GM12878 (cell line): ENCODE data around the gene CCDC112. TPM values are rescaled to one million over a fixed set of nuclear protein-coding genes. Genes with fewer than 3 reads are reported as not detected.

ENCODE experiments used
- ATAC-seq: fragments of 200-7000 bp; cut with Tn5 transposase; 3 replicates; pipeline ENCODE4 v1.9.1; 2020; ENCODE audit warnings: mild to moderate bottlenecking, moderate library complexity
- BruUV-seq: library from RNA; stranded (reverse); fragments of 400-500 nt; replicated peaks from 2 replicates; lab custom pipeline; 2021; lab: Mats Ljungman, UMichigan
- CTCF ChIA-PET: fragments of 300-600 bp; sonication (Branson Sonifier 250); formaldehyde crosslinking; extraction: SDS; loops from one replicate; lab custom pipeline; 2021; ENCODE audit warnings: inconsistent platforms; lab: Yijun Ruan, JAX
- POLR2A ChIA-PET: fragments of 350-600 bp; formaldehyde crosslinking; extraction: SDS; loops from one replicate; lab custom pipeline; 2021; ENCODE audit warnings: inconsistent platforms; lab: Charles Lee
- RAD21 ChIA-PET: fragments of 300-600 bp; sonication (Branson Sonifier 250); formaldehyde crosslinking; loops from one replicate; lab custom pipeline; 2023; ENCODE audit warnings: antibody characterized with exemption; ENCODE audit not compliant: unreplicated experiment; lab: Charles Lee
- SMC1A ChIA-PET: fragments of 300-600 bp; sonication (Branson Sonifier 250); formaldehyde crosslinking; loops from one replicate; lab custom pipeline; 2023; ENCODE audit not compliant: unreplicated experiment, uncharacterized antibody; lab: Charles Lee
- DNase-seq: peaks from one replicate; pipeline ENCODE4 v3.0.0-alpha.2; 2011; ENCODE audit warnings: low read depth, low spot score
- FAIRE-seq: peaks from 3 replicates; lab custom pipeline; 2011; peaks lifted over from hg19 to GRCh38; lab: Jason Lieb, UNC
- H2AFZ ChIP-seq: 2 replicates; pipeline ENCODE4 v1.6.0; 2011; ENCODE audit warnings: low read depth, low read length, control low read depth; ENCODE audit not compliant: control insufficient read depth
- H3K27ac ChIP-seq: 2 replicates; pipeline ENCODE4 v1.5.1; 2011; ENCODE audit warnings: control low read depth; ENCODE audit not compliant: control insufficient read depth, insufficient read depth
- H3K27me3 ChIP-seq, 2 experiments: replicated peaks in 1 of 2; 2 replicates each; pipeline versions ENCODE4 v1.6.0 to v1.6.1; 2011; ENCODE audit warnings: low read length in 1 of 2; ENCODE audit not compliant: control insufficient read depth in 2 of 2, insufficient read depth in 2 of 2
- H3K36me3 ChIP-seq, 2 experiments: 2 replicates each; pipeline ENCODE4 v1.5.1; 2011; ENCODE audit warnings: low read length in 1 of 2; ENCODE audit not compliant: control insufficient read depth in 2 of 2, insufficient read depth in 2 of 2
- H3K4me1 ChIP-seq: 2 replicates; pipeline ENCODE4 v1.6.1; 2011; ENCODE audit warnings: mild to moderate bottlenecking, low read length, moderate library complexity, mixed read lengths; ENCODE audit not compliant: control insufficient read depth, insufficient read depth
- H3K4me2 ChIP-seq: 2 replicates; pipeline ENCODE4 v1.6.0; 2011; ENCODE audit warnings: control low read depth; ENCODE audit not compliant: control insufficient read depth, insufficient read depth
- H3K4me3 ChIP-seq: fragments of 200-600 bp; sonication (generic); 2 replicates; pipeline ENCODE4 v1.5.1; 2016
- H3K79me2 ChIP-seq: 2 replicates; pipeline ENCODE4 v1.6.0; 2011; ENCODE audit warnings: low read length; ENCODE audit not compliant: control insufficient read depth, insufficient read depth
- H3K9ac ChIP-seq: 2 replicates; pipeline ENCODE4 v1.8.0; 2011; ENCODE audit warnings: low read length, control low read depth, mixed read lengths; ENCODE audit not compliant: control insufficient read depth, insufficient read depth
- H3K9me3 ChIP-seq: replicated peaks from 3 replicates; pipeline ENCODE4 v1.5.1; 2011; ENCODE audit warnings: mild to moderate bottlenecking, low read length; ENCODE audit not compliant: control insufficient read depth, insufficient read depth
- H4K20me1 ChIP-seq: 2 replicates; pipeline ENCODE4 v1.6.0; 2011; ENCODE audit not compliant: control insufficient read depth, insufficient read depth
- CBX3 ChIP-seq: fragments of 200-600 bp; sonication (generic); IDR thresholded peaks from 2 replicates; pipeline ENCODE4 v1.6.1; 2016; ENCODE audit warnings: low read depth, borderline replicate concordance
- CHD4 ChIP-seq: fragments of 200-600 bp; sonication (generic); IDR thresholded peaks from 2 replicates; pipeline ENCODE4 v1.6.1; 2016; ENCODE audit warnings: mild to moderate bottlenecking
- FOXK2 ChIP-seq: fragments of 450-650 bp; IDR thresholded peaks from 2 replicates; pipeline ENCODE4 v1.6.1; 2017; ENCODE audit warnings: mild to moderate bottlenecking, moderate library complexity
- GABPA ChIP-seq: IDR thresholded peaks from 2 replicates; pipeline ENCODE4 v1.6.1; 2014; ENCODE audit warnings: antibody characterized with exemption, low read depth, mild to moderate bottlenecking, inconsistent platforms
- MEF2A ChIP-seq: IDR thresholded peaks from 2 replicates; pipeline ENCODE4 v1.6.1; 2011; ENCODE audit warnings: low read depth, mild to moderate bottlenecking, low read length, moderate library complexity; ENCODE audit not compliant: insufficient read depth
- NFXL1 ChIP-seq: fragments of 450-650 bp; IDR thresholded peaks from 2 replicates; pipeline ENCODE4 v1.6.1; 2017; ENCODE audit warnings: antibody characterized with exemption, mild to moderate bottlenecking, borderline replicate concordance
- NRF1 ChIP-seq: conservative IDR thresholded peaks from 2 replicates; pipeline ENCODE4 v1.6.1; 2011; ENCODE audit warnings: mild to moderate bottlenecking, low read depth, low read length, improper control_type of control experiment
- SMARCA5 ChIP-seq: fragments of 450-650 bp; IDR thresholded peaks from 2 replicates; pipeline ENCODE4 v1.6.1; 2017; ENCODE audit warnings: mild to moderate bottlenecking
- TAF1 ChIP-seq: IDR thresholded peaks from 2 replicates; pipeline ENCODE4 v1.6.1; 2011; ENCODE audit warnings: mild to moderate bottlenecking, low read depth, low read length, borderline replicate concordance
- WRNIP1 ChIP-seq: IDR thresholded peaks from 2 replicates; pipeline ENCODE4 v1.6.1; 2011; ENCODE audit warnings: low read depth, low read length, improper control_type of control experiment, borderline replicate concordance
- ZBED1 ChIP-seq: IDR thresholded peaks from 2 replicates; pipeline ENCODE4 v1.6.1; 2016; ENCODE audit warnings: borderline replicate concordance
- WGBS: methylation state at CpG from one replicate; pipeline ENCODE4 v1.1.6; 2016; ENCODE audit warnings: low lambda C conversion rate; ENCODE audit not compliant: insufficient replicate concordance, insufficient coverage; ENCODE audit errors: missing lambda C conversion rate; 5-methylcytosine and 5-hydroxymethylcytosine counted together
- in situ Hi-C: fragments of 300-500 bp; cut with MboI; formaldehyde crosslinking; loops from 9 replicates; pipeline ENCODE4 v1.14.3; 2018; ENCODE audit warnings: mixed read lengths
- intact Hi-C: fragments of 100-400 bp; cut with micrococcal nuclease; formaldehyde crosslinking; loops from one replicate; pipeline ENCODE4 v1.14.2; 2022; ENCODE audit not compliant: unreplicated experiment
- polyA plus RNA-seq, 11 experiments: library from polyadenylated mRNA; depleted of rRNA in 4 of 11; unstranded in 6 of 11; stranded (reverse) in 5 of 11; fragments of >200 nt; fragmentation: Nextera tagmentation in 4 of 11; fragmentation: Illumina TruSeq in 1 of 11; extraction: Ambion mirVana in 4 of 11; extraction: Trizol in 1 of 11; gene quantifications; 1 replicate in 1 of 11; 2 replicates in 10 of 11; pipeline versions ENCODE4 v1.2.1 to v1.2.3, GENCODE V29; 2011 to 2016; ENCODE audit warnings: inconsistent platforms in 2 of 11, missing spikeins in 2 of 11, low read depth in 1 of 11
- total RNA-seq, 4 experiments: library from RNA; depleted of rRNA in 3 of 4; stranded (reverse); fragments of >200 nt in 3 of 4; fragmentation: Illumina TruSeq in 1 of 4; extraction: Trizol in 1 of 4; gene quantifications; 2 replicates each; pipeline versions ENCODE4 v1.2.1 to v1.2.3, GENCODE V29; 2013 to 2021
- TF ChIP-seq, protein P1 (sequence below): IDR thresholded peaks from 2 replicates; pipeline ENCODE4 v1.6.1; 2012; ENCODE audit warnings: low read depth, low read length, improper control_type of control experiment
- TF ChIP-seq, protein P2 (sequence below): fragments of 450-650 bp; IDR thresholded peaks from 2 replicates; pipeline ENCODE4 v1.6.1; 2017; ENCODE audit warnings: low read depth, mild to moderate bottlenecking, moderate library complexity
- TF ChIP-seq, protein P3 (sequence below): fragments of 450-650 bp; IDR thresholded peaks from 2 replicates; pipeline ENCODE4 v1.6.1; 2018; ENCODE audit warnings: borderline replicate concordance, mild to moderate bottlenecking; ENCODE audit not compliant: partially characterized antibody
- TF ChIP-seq, protein P4 (sequence below): fragments of 150-350 bp; IDR thresholded peaks from 2 replicates; pipeline ENCODE4 v1.6.1; 2016; ENCODE audit warnings: low read depth, low read length

Gene CCDC112
- total and polyA plus RNA-seq, 10 of the 15 experiments (the other 5 are each of a cell fraction or from before 2014, with no cell fraction given) = 0.12 to 2.0 (median 0.58) TPM

DNA sequence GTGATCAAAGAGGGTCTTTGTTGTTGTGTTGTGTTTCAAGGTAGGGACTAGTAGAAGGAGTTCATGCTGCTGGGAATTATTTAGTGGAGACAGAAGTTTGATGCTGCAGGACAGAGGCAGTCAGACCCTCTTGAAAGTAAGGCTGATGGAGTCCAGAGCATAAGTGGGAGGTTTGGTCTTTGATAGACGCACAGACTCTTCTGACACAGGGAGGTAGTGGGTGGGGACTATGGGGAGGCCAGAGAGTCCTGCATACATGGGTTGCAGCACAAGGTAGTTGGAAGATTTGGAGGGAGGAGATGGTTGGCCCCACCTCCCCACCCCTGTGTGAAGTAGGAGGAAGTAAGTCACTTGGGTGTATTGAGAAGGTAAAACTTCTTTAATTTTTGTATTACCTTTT lies 2.4 kb upstream of the CCDC112 start:
- CTCF ChIA-PET = interaction anchor here (4.5 kb wide), 1 partner anchor 10 kb away, joined by 24 read pairs; no protein-coding TSS in a partner anchor
- in situ Hi-C loops = no loop called here

More for the DNA sequence above, 2.4 kb upstream of the CCDC112 start:
- Histone ChIP-seq H3K9ac (no peak overlapping the region), H3K27ac (no peak overlapping the region), H3K4me2 (no peak overlapping the region), H4K20me1 (no peaks in the 10 kb centered on the region), H3K27me3 (peaks cover 0 to 1% of the 10 kb centered on the region in 2 experiments; a peak in 2 of 4 replicates), H3K79me2 (no peaks in the 10 kb centered on the region), H2AFZ (no peak overlapping the region), H3K4me1 (no peaks in the 10 kb centered on the region), H3K36me3 (no peaks in the 10 kb centered on the region), H3K4me3 (no peak overlapping the region), H3K9me3 (no peaks in the 10 kb centered on the region)
- no peak for TF ChIP-seq MEF2A
- TF ChIP-seq, protein P1, sequence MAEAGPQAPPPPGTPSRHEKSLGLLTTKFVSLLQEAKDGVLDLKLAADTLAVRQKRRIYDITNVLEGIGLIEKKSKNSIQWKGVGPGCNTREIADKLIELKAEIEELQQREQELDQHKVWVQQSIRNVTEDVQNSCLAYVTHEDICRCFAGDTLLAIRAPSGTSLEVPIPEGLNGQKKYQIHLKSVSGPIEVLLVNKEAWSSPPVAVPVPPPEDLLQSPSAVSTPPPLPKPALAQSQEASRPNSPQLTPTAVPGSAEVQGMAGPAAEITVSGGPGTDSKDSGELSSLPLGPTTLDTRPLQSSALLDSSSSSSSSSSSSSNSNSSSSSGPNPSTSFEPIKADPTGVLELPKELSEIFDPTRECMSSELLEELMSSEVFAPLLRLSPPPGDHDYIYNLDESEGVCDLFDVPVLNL = no peak
- no peak for TF ChIP-seq CBX3
- TF ChIP-seq FOXK2 = no peak
- no peak for TF ChIP-seq NFXL1
- no peak for TF ChIP-seq NRF1
- no peak for TF ChIP-seq TAF1
- TF ChIP-seq, protein P2, sequence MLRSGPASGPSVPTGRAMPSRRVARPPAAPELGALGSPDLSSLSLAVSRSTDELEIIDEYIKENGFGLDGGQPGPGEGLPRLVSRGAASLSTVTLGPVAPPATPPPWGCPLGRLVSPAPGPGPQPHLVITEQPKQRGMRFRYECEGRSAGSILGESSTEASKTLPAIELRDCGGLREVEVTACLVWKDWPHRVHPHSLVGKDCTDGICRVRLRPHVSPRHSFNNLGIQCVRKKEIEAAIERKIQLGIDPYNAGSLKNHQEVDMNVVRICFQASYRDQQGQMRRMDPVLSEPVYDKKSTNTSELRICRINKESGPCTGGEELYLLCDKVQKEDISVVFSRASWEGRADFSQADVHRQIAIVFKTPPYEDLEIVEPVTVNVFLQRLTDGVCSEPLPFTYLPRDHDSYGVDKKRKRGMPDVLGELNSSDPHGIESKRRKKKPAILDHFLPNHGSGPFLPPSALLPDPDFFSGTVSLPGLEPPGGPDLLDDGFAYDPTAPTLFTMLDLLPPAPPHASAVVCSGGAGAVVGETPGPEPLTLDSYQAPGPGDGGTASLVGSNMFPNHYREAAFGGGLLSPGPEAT = no peak
- TF ChIP-seq SMARCA5 = no peak
- TF ChIP-seq, protein P3, sequence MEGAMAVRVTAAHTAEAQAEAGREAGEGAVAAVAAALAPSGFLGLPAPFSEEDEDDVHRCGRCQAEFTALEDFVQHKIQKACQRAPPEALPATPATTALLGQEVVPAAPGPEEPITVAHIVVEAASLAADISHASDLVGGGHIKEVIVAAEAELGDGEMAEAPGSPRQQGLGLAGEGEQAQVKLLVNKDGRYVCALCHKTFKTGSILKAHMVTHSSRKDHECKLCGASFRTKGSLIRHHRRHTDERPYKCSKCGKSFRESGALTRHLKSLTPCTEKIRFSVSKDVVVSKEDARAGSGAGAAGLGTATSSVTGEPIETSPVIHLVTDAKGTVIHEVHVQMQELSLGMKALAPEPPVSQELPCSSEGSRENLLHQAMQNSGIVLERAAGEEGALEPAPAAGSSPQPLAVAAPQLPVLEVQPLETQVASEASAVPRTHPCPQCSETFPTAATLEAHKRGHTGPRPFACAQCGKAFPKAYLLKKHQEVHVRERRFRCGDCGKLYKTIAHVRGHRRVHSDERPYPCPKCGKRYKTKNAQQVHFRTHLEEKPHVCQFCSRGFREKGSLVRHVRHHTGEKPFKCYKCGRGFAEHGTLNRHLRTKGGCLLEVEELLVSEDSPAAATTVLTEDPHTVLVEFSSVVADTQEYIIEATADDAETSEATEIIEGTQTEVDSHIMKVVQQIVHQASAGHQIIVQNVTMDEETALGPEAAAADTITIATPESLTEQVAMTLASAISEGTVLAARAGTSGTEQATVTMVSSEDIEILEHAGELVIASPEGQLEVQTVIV = no peak
- TF ChIP-seq, protein P4, sequence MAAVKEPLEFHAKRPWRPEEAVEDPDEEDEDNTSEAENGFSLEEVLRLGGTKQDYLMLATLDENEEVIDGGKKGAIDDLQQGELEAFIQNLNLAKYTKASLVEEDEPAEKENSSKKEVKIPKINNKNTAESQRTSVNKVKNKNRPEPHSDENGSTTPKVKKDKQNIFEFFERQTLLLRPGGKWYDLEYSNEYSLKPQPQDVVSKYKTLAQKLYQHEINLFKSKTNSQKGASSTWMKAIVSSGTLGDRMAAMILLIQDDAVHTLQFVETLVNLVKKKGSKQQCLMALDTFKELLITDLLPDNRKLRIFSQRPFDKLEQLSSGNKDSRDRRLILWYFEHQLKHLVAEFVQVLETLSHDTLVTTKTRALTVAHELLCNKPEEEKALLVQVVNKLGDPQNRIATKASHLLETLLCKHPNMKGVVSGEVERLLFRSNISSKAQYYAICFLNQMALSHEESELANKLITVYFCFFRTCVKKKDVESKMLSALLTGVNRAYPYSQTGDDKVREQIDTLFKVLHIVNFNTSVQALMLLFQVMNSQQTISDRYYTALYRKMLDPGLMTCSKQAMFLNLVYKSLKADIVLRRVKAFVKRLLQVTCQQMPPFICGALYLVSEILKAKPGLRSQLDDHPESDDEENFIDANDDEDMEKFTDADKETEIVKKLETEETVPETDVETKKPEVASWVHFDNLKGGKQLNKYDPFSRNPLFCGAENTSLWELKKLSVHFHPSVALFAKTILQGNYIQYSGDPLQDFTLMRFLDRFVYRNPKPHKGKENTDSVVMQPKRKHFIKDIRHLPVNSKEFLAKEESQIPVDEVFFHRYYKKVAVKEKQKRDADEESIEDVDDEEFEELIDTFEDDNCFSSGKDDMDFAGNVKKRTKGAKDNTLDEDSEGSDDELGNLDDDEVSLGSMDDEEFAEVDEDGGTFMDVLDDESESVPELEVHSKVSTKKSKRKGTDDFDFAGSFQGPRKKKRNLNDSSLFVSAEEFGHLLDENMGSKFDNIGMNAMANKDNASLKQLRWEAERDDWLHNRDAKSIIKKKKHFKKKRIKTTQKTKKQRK = no peak
- no peak for TF ChIP-seq ZBED1
- TF ChIP-seq WRNIP1 = no peak
- no peak for TF ChIP-seq GABPA
- no peak for TF ChIP-seq CHD4
- ChIA-PET SMC1A (no interaction called here), POLR2A (no interaction called here), RAD21 (interaction anchor here (1.1 kb wide), 1 partner anchor 11 kb away, joined by 4 read pairs; no protein-coding TSS in a partner anchor)
- no TSS peak for BruUV-seq
- 80% methylated on average over 1 of the region's 1 CpG for WGBS
- ATAC-seq (no peak), DNase-seq (no peak), FAIRE-seq (no peak)
- intact Hi-C loops = no loop called here
